Measurements from ENCODE around the gene CPE. TPM values are rescaled to one million over a fixed set of nuclear protein-coding genes. Genes with fewer than 3 reads are reported as not detected.

CPE gene
- total and polyA plus RNA-seq, 3 experiments from 2014 or later = not detected

DNA sequence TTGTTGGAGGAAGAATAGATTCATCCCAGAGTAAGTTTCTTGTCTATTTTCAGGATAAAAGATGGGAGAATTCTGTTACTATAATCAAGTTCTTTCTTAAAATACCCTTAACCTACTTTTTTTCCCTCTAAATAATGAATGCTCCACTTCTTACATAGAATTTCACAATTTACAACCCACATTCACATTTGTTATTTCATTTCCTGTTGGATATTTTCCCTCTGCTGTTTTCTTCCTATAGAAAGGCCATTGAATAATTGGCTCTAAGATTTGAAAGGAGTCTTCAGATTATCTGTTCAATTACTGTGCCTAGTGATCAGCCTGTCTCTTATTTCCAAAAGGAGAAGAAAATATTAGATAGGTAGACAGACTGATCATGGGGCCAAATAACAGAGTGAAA lies 79.7 kb downstream of the CPE start:
- H3K9me3 Mint-ChIP-seq = no peaks in the 10 kb centered on the region
- H3K27ac Mint-ChIP-seq = no peak overlapping the region
- DNase-seq = no peak
- peaks cover 0 to 26% of the 10 kb centered on the region in 2 donors for H3K27me3 Mint-ChIP-seq
- Histone ChIP-seq H3K9me3 (ENCODE audit: low read length) (no peaks in the 10 kb centered on the region), H3K4me1 (ENCODE audit: insufficient read depth, low read length) (no peaks in the 10 kb centered on the region), H3K27ac (ENCODE audit: low read depth, low read length) (no peak overlapping the region), H3K4me3 (ENCODE audit: low read length) (no peak overlapping the region), H3K27me3 (ENCODE audit: insufficient read depth, low read length, poor library complexity, severe bottlenecking) (no peaks in the 10 kb centered on the region), H3K36me3 (ENCODE audit: insufficient read depth, low read length) (no peaks in the 10 kb centered on the region)
- ChIA-PET POLR2A (no interaction called here), CTCF (interaction anchor here (0.8 kb wide), 1 partner anchor 328 kb away, joined by 3 read pairs; no protein-coding TSS in a partner anchor)
- no peaks in the 10 kb centered on the region for H3K36me3 Mint-ChIP-seq
- H3K4me3 Mint-ChIP-seq = no peak overlapping the region
- H3K4me1 Mint-ChIP-seq = no peaks in the 10 kb centered on the region

DNA sequence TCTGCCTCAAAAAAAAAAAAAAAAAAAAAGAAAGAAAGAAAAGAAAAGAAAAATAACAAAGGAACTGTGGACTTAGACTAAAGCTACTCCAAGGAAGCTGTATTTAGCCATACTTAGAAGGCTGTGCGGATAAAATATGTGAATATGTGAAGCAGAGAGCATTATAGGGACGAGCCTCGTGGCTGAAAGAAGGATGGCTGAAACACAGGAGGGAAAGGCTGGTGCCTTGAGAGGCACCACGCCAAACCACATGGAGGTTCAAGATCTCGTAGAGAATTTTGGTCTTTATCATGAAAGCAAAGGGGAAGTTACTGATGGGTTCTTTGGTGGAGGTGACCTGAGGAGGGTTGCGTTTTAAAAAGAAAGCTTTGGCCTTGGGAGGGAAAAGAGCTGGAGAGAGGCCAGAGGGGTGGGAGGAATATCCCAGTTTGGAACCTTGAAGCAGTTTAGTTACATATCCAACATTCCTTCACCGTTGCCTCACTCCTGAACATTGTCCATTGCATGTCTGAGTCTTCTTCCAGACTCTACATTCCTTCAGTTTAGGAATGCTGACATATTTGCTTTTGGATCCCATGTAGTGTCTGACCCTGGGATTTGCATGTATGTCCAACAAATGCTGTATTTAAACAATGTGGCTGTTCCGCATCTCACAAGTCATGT lies 82.5 kb downstream of the CPE start:
- no peaks in the 10 kb centered on the region for H3K36me3 Mint-ChIP-seq
- peaks cover 0 to 24% of the 10 kb centered on the region in 2 donors for H3K27me3 Mint-ChIP-seq
- Histone ChIP-seq H3K27ac (ENCODE audit: low read depth, low read length) (no peak overlapping the region), H3K4me3 (ENCODE audit: low read length) (no peak overlapping the region), H3K36me3 (ENCODE audit: insufficient read depth, low read length) (no peaks in the 10 kb centered on the region), H3K9me3 (ENCODE audit: low read length) (no peaks in the 10 kb centered on the region), H3K4me1 (ENCODE audit: insufficient read depth, low read length) (no peaks in the 10 kb centered on the region), H3K27me3 (ENCODE audit: insufficient read depth, low read length, poor library complexity, severe bottlenecking) (no peaks in the 10 kb centered on the region)
- H3K9me3 Mint-ChIP-seq = no peaks in the 10 kb centered on the region
- no peak overlapping the region for H3K27ac Mint-ChIP-seq
- POLR2A ChIA-PET = no interaction called here
- no peak for DNase-seq
- H3K4me1 Mint-ChIP-seq = no peaks in the 10 kb centered on the region
- CTCF ChIA-PET = interaction anchor here (1.2 to 1.6 kb wide), 5 partner anchors 73 to 335 kb away, joined by 3 to 9 read pairs (median 4); no protein-coding TSS in a partner anchor
- H3K4me3 Mint-ChIP-seq = no peak overlapping the region

- POLR2A ChIA-PET = no interaction called here
Observed at GRCh38 chr4:165462009-165462408, 83.2 kb downstream of the CPE start.

DNA sequence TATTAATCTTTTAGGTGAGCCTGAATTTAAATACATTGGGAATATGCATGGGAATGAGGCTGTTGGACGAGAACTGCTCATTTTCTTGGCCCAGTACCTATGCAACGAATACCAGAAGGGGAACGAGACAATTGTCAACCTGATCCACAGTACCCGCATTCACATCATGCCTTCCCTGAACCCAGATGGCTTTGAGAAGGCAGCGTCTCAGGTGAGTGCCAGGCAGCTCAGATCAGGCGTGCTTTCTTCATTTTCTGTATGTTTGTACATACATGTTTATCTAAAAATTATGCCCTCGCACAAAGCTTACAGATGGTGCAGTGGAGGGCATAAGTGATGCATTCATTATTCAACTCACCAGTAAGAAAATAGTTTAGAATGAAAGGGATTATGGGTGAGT lies 85.6 kb downstream of the CPE start:
- H3K36me3 ChIP-seq (ENCODE audit: insufficient read depth, low read length) = no peaks in the 10 kb centered on the region
- H3K27me3 ChIP-seq (ENCODE audit: insufficient read depth, low read length, poor library complexity, severe bottlenecking) = no peaks in the 10 kb centered on the region
- H3K4me3 ChIP-seq (ENCODE audit: low read length) = no peak overlapping the region
- H3K9me3 Mint-ChIP-seq = no peaks in the 10 kb centered on the region
- ChIA-PET CTCF (interaction anchor here (1.1 to 2.0 kb wide), 3 partner anchors 10 to 352 kb away, joined by 3 to 15 read pairs (median 8); partner anchors contain the start of gene TMEM192), POLR2A (no interaction called here)
- H3K27ac ChIP-seq (ENCODE audit: low read depth, low read length) = no peak overlapping the region
- DNase-seq = no peak
- no peak overlapping the region for H3K4me3 Mint-ChIP-seq
- H3K4me1 Mint-ChIP-seq = no peaks in the 10 kb centered on the region
- peaks cover 3 to 9% of the 10 kb centered on the region in 2 donors for H3K27me3 Mint-ChIP-seq
- H3K27ac Mint-ChIP-seq = no peak overlapping the region
- H3K4me1 ChIP-seq (ENCODE audit: insufficient read depth, low read length) = no peaks in the 10 kb centered on the region
- H3K9me3 ChIP-seq (ENCODE audit: low read length) = no peaks in the 10 kb centered on the region
- H3K36me3 Mint-ChIP-seq = no peaks in the 10 kb centered on the region

More at GRCh38 chr4:165462009-165462408, 83.2 kb downstream of the CPE start:
- CTCF ChIA-PET = interaction anchor here (1.2 kb wide), 1 partner anchor 330 kb away, joined by 8 read pairs; no protein-coding TSS in a partner anchor
- no peaks in the 10 kb centered on the region for H3K4me1 Mint-ChIP-seq
- H3K36me3 Mint-ChIP-seq = no peaks in the 10 kb centered on the region
- DNase-seq = no peak
- no peaks in the 10 kb centered on the region for H3K9me3 Mint-ChIP-seq
- H3K27me3 Mint-ChIP-seq = peaks cover 0 to 22% of the 10 kb centered on the region in 2 donors
- Histone ChIP-seq H3K9me3 (ENCODE audit: low read length) (no peaks in the 10 kb centered on the region), H3K27ac (ENCODE audit: low read depth, low read length) (no peak overlapping the region), H3K4me3 (ENCODE audit: low read length) (no peak overlapping the region), H3K4me1 (ENCODE audit: insufficient read depth, low read length) (no peaks in the 10 kb centered on the region), H3K27me3 (ENCODE audit: insufficient read depth, low read length, poor library complexity, severe bottlenecking) (no peaks in the 10 kb centered on the region), H3K36me3 (ENCODE audit: insufficient read depth, low read length) (no peaks in the 10 kb centered on the region)
- no peak overlapping the region for H3K4me3 Mint-ChIP-seq
- H3K27ac Mint-ChIP-seq = no peak overlapping the region

DNA sequence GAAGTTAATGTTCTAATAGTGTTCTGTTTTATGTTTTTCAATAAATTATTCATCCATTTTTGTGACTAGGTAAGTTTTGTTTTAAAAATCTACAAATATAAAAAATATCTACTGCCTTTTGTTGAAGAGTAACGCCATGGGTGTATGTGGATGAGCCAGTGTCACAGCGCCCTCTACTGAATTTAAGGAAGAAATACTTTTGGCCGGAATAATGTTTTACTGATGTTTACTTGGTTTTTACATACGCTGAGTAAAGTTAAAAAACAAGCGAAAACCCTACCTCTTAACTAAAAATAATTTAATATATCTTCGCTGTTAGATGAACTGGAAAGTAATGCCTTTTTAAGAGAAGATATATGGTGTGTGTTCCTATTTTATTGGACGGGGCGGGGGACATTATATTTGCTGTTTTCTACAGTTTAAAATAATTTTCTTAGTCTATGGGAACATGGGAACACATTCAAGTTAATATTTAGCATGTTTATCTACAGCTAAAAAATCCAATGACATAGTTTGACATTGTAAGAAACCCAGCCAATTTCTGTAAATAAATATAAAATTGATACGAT lies 86.1 kb downstream of the CPE start:
- Mint-ChIP-seq H3K4me1 (no peaks in the 10 kb centered on the region), H3K36me3 (no peaks in the 10 kb centered on the region), H3K27me3 (peaks cover 3 to 7% of the 10 kb centered on the region in 2 donors), H3K27ac (no peak overlapping the region), H3K9me3 (no peaks in the 10 kb centered on the region), H3K4me3 (no peak overlapping the region)
- Histone ChIP-seq H3K36me3 (ENCODE audit: insufficient read depth, low read length) (no peaks in the 10 kb centered on the region), H3K27me3 (ENCODE audit: insufficient read depth, low read length, poor library complexity, severe bottlenecking) (no peaks in the 10 kb centered on the region), H3K9me3 (ENCODE audit: low read length) (no peaks in the 10 kb centered on the region), H3K4me1 (ENCODE audit: insufficient read depth, low read length) (no peaks in the 10 kb centered on the region), H3K4me3 (ENCODE audit: low read length) (no peak overlapping the region), H3K27ac (ENCODE audit: low read depth, low read length) (no peak overlapping the region)
- peak in 2 of 5 donors; percentile 21 to 45 for DNase-seq
- CTCF ChIA-PET = interaction anchor here (0.6 to 2.0 kb wide), 5 partner anchors 9 to 352 kb away, joined by 3 to 15 read pairs (median 4); partner anchors contain the start of gene TMEM192
- POLR2A ChIA-PET = no interaction called here

- no peaks in the 10 kb centered on the region for H3K36me3 ChIP-seq (ENCODE audit: insufficient read depth, low read length)
- Mint-ChIP-seq H3K4me1 (no peaks in the 10 kb centered on the region), H3K36me3 (no peaks in the 10 kb centered on the region), H3K9me3 (peaks cover 0 to 16% (median 6%) of the 10 kb centered on the region in 5 donors), H3K27ac (no peak overlapping the region), H3K4me3 (no peak overlapping the region), H3K27me3 (peaks cover 0 to 9% of the 10 kb centered on the region in 2 donors)
- no peak for DNase-seq
- ChIA-PET POLR2A (no interaction called here), CTCF (interaction anchor here (2.1 kb wide), 1 partner anchor 10 kb away, joined by 6 read pairs; no protein-coding TSS in a partner anchor)
- H3K9me3 ChIP-seq (ENCODE audit: low read length) = no peaks in the 10 kb centered on the region
- no peaks in the 10 kb centered on the region for H3K27me3 ChIP-seq (ENCODE audit: insufficient read depth, low read length, poor library complexity, severe bottlenecking)
- no peak overlapping the region for H3K27ac ChIP-seq (ENCODE audit: low read depth, low read length)
- H3K4me3 ChIP-seq (ENCODE audit: low read length) = no peak overlapping the region
- no peaks in the 10 kb centered on the region for H3K4me1 ChIP-seq (ENCODE audit: insufficient read depth, low read length)
Observed at GRCh38 chr4:165470009-165470408, 91.2 kb downstream of the CPE start.

- Mint-ChIP-seq H3K4me1 (no peaks in the 10 kb centered on the region), H3K36me3 (no peaks in the 10 kb centered on the region), H3K27me3 (peaks cover 11% of the 10 kb centered on the region in 2 donors), H3K4me3 (no peak overlapping the region), H3K9me3 (peaks cover 0 to 16% (median 6%) of the 10 kb centered on the region in 5 donors), H3K27ac (no peak overlapping the region)
- Histone ChIP-seq H3K4me3 (ENCODE audit: low read length) (no peak overlapping the region), H3K9me3 (ENCODE audit: low read length) (no peaks in the 10 kb centered on the region), H3K36me3 (ENCODE audit: insufficient read depth, low read length) (no peaks in the 10 kb centered on the region), H3K27me3 (ENCODE audit: insufficient read depth, low read length, poor library complexity, severe bottlenecking) (no peaks in the 10 kb centered on the region), H3K27ac (ENCODE audit: low read depth, low read length) (no peak overlapping the region), H3K4me1 (ENCODE audit: insufficient read depth, low read length) (no peaks in the 10 kb centered on the region)
- DNase-seq = no peak
- POLR2A ChIA-PET = no interaction called here
- CTCF ChIA-PET = interaction anchor here (2.6 to 4.9 kb wide), 2 partner anchors 9 to 342 kb away, joined by 8 to 13 read pairs; no protein-coding TSS in a partner anchor
Observed at GRCh38 chr4:165472943-165473676, 94.3 kb downstream of the CPE start.
